ENCODE results near the gene EML4.

The EML4 gene

GRCh38 chr2:42191285-42192009 lies 22.3 kb downstream of the EML4 start:
- TF ChIP-seq, protein P1, sequence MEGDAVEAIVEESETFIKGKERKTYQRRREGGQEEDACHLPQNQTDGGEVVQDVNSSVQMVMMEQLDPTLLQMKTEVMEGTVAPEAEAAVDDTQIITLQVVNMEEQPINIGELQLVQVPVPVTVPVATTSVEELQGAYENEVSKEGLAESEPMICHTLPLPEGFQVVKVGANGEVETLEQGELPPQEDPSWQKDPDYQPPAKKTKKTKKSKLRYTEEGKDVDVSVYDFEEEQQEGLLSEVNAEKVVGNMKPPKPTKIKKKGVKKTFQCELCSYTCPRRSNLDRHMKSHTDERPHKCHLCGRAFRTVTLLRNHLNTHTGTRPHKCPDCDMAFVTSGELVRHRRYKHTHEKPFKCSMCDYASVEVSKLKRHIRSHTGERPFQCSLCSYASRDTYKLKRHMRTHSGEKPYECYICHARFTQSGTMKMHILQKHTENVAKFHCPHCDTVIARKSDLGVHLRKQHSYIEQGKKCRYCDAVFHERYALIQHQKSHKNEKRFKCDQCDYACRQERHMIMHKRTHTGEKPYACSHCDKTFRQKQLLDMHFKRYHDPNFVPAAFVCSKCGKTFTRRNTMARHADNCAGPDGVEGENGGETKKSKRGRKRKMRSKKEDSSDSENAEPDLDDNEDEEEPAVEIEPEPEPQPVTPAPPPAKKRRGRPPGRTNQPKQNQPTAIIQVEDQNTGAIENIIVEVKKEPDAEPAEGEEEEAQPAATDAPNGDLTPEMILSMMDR (IDR thresholded peaks at IDR 0.05; ENCODE audit: control insufficient read depth, extremely low read depth, insufficient read depth), result no peak
- H3K4me3 ChIP-seq (ENCODE audit: low read depth, low read length), result no peak overlapping the region
- no peak for DNase-seq (ENCODE audit: low read depth)

DNA sequence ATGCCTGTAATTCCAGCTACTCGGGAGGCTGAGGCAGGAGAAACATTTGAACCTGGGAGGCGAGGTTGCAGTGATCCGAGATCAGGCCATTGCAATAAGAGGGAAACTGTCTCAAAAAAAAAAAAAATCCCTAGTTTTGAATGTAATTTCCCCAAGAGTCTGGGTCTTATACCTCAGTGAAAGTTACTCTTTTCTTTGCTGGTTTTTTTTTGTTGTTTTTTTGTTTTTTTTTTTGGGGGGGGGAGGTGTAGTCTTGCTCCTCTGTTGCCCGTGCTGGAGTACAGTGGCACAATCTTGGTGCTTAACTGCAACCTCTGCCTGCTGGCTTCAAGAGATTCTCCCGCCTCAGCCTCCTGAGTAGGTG lies 22.8 kb downstream of the EML4 start:
- TF ChIP-seq, protein P1 (IDR thresholded peaks at IDR 0.05; ENCODE audit: control insufficient read depth, extremely low read depth, insufficient read depth), result no peak
- H3K4me3 ChIP-seq (ENCODE audit: low read depth, low read length), result no peak overlapping the region
- DNase-seq (ENCODE audit: low read depth), result no peak

DNA sequence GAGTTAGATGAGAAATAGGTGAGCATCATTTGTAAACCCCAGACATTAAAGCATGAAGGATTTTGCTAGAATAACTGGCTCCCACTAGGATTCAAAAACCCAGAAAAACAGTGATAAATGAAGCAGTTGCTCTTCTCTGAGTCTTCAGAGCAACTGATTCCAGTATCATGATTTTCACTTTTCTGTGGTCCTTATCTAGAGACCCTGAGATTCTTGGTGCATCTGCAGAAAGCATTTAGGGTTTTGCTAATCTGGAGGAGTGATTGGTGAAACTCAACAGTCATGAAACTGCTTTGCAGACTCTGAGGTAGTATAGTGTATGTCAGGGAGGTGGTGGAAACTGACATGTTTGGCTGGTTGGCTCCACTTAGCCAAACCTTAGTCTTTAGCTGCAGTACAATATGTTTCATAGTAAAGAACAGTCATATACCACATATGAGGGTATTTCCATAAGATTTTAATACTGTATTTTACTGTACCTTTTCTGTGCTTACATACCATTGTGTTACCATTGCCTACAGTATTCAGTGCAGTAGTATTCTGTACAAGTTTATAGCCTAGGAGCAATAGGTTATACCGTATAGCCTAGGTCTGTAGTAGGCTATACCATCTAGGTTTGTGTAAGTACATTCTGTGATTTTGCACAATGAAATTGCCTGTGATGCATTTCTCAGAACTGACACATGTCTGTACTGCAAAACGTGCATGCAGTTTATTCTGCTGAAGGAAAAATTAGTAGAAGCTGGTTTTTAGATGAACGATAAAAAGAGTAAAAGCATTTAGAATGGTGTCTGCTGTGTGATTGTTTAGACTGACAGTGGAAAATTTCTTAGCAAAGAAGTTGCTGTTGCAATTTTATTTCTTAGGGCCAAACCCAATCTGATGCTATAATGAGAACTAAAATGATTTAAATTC lies 23.8 kb downstream of the EML4 start:
- H3K4me3 ChIP-seq (ENCODE audit: low read depth, low read length), result no peak overlapping the region
- TF ChIP-seq, protein P1 (IDR thresholded peaks at IDR 0.05; ENCODE audit: control insufficient read depth, extremely low read depth, insufficient read depth), result no peak
- DNase-seq (ENCODE audit: low read depth), result no peak

DNA sequence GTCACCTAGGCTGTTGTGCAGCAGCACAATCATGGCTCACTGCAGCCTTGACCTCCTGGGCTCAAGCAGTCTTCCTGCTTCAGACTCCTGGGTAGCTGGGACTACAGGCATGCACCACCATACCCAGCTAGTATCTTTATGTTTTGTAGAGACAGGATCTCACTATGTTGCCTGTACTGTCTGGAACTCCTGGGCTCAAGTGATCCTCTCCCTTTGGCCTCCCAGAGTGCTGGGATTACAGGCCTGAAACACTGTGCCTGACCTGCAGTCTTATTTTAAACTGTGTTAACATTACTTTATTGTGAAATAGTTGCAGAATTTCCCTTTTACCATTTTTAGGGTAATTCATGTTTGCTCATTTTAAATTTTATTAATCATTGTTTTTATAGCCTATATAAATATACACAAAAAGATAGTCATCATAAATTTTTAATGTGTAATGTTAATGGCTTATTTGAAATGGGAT lies 24.6 kb downstream of the EML4 start:
- no peak for DNase-seq (ENCODE audit: low read depth)
- TF ChIP-seq, protein P1 (IDR thresholded peaks at IDR 0.05; ENCODE audit: control insufficient read depth, extremely low read depth, insufficient read depth), result no peak
- no peak overlapping the region for H3K4me3 ChIP-seq (ENCODE audit: low read depth, low read length)

DNA sequence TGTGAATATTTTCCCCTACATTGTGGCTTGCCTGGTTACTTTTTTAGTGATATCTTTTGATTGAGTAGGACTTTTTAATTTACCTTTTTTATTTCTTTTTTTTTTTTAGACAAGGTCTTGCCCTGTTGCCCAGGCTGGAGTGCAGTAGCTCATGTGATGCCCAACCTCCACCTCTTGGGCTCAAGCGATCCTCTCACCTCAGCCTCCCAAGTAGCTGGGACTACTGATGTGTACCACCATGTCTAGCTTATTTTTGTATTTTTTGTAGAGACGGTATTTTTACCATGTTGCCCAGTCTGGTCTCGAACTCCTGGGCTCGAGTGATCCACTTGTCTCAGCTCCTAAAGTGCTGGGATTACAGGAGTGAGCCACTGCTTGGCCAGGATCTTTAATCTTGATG lies 25.3 kb downstream of the EML4 start:
- no peak overlapping the region for H3K4me3 ChIP-seq (ENCODE audit: low read depth, low read length)

GRCh38 chr2:42195559-42195958 lies 26.4 kb downstream of the EML4 start:
- TF ChIP-seq, protein P1 (IDR thresholded peaks at IDR 0.05; ENCODE audit: control insufficient read depth, extremely low read depth, insufficient read depth), result no peak
- no peak overlapping the region for H3K4me3 ChIP-seq (ENCODE audit: low read depth, low read length)
- peak; percentile 31 for DNase-seq (ENCODE audit: low read depth)

More for the DNA sequence above, 25.3 kb downstream of the EML4 start:
- no peak for DNase-seq (ENCODE audit: low read depth)
- TF ChIP-seq, protein P1 (IDR thresholded peaks at IDR 0.05; ENCODE audit: control insufficient read depth, extremely low read depth, insufficient read depth), result no peak
